NCI-H2227 (cell line): ENCODE measurements around the gene IFIT3.
"Not testable (repeated sequence)": the region's sequence is repeated elsewhere in the genome, so short reads cannot be mapped to it uniquely, and the experiment has no call there.

Experiments used
- DNase-seq: peaks from one replicate; lab custom pipeline; 2025; ENCODE audit not compliant: unreplicated experiment; lab: John Stamatoyannopoulos, UW

The IFIT3 gene

GRCh38 chr10:89304026-89304425, 23.8 kb upstream of the IFIT3 start:
- DNase-seq: no peak

- no peak for DNase-seq
Observed at GRCh38 chr10:89304446-89304845, 23.4 kb upstream of the IFIT3 start.

GRCh38 chr10:89304925-89305324, 22.9 kb upstream of the IFIT3 start:
- no peak for DNase-seq

GRCh38 chr10:89305766-89306433, 21.9 kb upstream of the IFIT3 start:
- no peak for DNase-seq

DNA sequence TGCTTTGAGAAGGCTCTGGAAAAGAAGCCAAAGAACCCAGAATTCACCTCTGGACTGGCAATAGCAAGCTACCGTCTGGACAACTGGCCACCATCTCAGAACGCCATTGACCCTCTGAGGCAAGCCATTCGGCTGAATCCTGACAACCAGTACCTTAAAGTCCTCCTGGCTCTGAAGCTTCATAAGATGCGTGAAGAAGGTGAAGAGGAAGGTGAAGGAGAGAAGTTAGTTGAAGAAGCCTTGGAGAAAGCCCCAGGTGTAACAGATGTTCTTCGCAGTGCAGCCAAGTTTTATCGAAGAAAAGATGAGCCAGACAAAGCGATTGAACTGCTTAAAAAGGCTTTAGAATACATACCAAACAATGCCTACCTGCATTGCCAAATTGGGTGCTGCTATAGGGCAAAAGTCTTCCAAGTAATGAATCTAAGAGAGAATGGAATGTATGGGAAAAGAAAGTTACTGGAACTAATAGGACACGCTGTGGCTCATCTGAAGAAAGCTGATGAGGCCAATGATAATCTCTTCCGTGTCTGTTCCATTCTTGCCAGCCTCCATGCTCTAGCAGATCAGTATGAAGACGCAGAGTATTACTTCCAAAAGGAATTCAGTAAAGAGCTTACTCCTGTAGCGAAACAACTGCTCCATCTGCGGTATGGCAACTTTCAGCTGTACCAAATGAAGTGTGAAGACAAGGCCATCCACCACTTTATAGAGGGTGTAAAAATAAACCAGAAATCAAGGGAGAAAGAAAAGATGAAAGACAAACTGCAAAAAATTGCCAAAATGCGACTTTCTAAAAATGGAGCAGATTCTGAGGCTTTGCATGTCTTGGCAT, 21.1 kb upstream of the IFIT3 start:
- no peak for DNase-seq

- DNase-seq: no peak
Observed at GRCh38 chr10:89307269-89307577, 20.6 kb upstream of the IFIT3 start.

DNA sequence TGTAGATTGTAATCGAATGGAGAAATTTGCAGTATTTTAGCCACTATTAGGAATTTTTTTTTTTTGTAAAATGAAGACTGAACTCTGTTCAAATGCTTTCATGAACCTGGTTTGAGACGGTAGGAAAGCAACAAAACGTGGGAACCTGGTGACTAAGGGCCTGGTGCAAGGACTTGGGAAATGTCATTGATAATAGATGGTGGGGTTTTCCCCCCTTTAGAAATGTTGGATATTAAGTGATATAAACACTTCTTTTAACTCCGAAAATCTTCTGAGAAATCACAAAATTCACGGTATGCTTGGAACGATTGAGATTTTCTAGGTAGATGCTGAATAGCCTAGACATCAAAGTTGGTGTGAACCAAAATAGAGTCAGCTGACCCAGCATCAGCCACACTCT, 19.5 kb upstream of the IFIT3 start:
- no peak for DNase-seq

GRCh38 chr10:89308736-89309135, 19.1 kb upstream of the IFIT3 start:
- DNase-seq: no peak

DNA sequence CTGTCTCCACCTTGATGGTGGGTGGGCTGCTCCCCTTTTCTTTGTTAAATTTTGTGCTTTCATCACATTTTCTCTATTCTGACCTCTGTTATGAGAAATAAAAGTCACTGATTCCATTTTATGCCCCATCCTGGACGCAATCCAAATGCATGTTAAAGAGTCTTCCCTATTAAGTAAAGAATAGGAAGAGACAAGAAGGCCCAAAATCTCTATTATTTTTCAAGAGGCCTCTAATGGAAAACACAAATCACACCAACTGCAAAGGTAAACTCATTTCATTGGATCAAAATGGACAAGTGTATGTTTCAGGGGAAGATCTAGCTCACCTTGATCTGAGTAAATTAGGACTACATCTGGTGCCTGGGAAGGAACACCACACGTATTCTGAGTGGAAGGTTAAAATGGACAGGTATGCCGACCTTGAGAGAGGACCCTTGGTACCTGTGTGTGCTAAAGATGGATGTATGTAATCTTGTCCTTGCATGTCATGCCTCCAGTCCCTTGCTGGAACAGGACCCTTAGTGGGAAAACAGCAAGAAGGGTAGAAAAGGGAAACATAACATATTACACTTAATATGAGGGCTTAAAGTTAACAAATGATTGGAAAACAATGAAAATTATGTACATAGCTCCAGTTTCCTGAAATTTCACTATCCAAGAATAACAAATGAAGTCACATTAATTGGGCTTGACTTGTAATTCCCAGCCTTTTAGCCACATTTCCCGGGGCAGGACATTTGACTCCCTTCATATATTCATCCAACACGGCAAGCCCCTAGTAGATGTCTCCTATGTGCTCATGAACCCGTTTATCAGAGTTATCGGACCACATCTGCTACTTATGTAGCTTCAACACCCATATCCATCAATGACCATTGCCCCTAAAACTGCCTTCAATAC, 18.4 kb upstream of the IFIT3 start:
- DNase-seq: no peak

DNA sequence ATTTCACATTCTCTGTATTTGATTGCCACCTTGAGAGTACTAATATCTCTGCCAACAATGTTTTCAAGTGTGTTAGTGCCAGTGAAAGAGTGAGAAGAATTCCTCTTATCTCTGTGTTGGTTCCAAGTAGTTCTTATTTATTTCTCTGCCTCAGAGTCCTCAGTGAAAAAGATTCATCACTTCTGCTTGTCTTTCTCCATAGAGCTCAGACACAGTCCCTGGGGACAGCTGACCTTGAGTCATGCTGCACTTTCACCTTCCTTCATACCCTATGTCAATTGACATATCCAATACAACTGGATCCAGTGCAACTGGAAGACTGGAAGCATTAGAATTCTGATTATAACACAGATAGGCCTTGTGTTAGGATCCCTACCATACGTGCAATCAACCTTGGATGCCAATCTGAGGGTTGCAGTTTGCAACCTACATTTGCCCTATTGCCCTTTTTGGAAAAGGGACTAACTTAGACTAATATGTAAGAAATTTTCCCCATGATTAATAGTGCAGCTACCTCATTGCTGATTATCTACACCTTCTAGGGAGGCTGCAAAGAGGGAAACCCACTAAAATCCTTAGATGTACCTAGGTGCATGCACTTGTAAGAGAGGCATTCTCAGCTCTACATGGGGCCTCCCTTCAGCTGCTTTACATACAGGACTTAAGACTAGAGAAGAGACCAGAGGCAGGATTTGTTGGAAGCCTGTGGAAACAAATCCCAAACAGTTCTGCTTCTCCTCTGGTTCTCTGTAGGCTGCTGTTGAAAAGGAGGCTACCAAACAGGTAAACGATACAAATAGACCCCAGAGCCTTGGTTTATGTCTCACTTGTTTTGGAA, 17.5 kb upstream of the IFIT3 start:
- DNase-seq: no peak

DNA sequence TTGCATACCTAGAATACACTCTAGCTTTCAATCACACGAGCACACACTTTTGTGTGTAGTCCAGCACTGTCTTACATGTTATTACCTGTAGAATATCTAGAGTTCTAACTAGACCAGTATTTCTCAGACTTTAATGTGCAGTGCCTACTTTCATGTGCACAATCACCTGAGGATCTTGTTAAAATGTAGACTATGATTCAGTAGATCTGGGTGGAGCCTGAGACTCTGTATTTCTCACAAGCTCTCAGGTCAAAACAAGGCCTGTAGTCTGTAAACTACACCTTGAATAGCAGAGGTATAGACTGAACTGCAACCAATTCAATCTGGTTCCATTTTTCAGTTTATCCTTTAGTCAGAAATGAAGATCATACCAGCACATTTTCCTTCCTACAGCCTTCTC, 14.8 kb upstream of the IFIT3 start:
- no peak for DNase-seq

GRCh38 chr10:89314676-89315075, 13.1 kb upstream of the IFIT3 start:
- DNase-seq: no peak

- DNase-seq: not testable (repeated sequence)
Observed at GRCh38 chr10:89318047-89318446, 9.8 kb upstream of the IFIT3 start.

- DNase-seq: not testable (repeated sequence)
Observed at GRCh38 chr10:89325081-89325480, 2.7 kb upstream of the IFIT3 start.

- DNase-seq: not testable (repeated sequence)
Observed at GRCh38 chr10:89325856-89326255, 1.9 kb upstream of the IFIT3 start.

DNA sequence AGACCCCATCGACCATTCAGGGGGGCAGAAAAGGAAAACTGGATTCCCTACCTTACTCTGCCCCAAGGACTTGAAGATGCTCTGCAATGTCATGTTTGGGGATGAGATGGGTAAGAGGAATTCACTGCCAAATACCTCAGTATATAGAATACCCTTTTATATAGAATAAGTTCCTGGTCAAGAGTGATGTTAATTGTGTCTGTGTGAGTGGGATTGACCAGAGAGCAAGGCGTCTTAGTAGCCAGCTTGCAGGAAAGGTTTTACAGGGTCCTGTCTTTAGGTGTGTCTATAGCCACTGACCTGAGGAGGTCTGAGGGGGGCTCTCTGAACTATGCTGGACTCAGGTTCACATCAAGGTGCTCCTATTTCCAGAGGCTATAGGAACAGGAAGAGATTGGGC, 1.4 kb downstream of the IFIT3 start:
- DNase-seq: no peak

- not testable (repeated sequence) for DNase-seq
Observed at GRCh38 chr10:89330014-89330413, 2.2 kb downstream of the IFIT3 start.

DNA sequence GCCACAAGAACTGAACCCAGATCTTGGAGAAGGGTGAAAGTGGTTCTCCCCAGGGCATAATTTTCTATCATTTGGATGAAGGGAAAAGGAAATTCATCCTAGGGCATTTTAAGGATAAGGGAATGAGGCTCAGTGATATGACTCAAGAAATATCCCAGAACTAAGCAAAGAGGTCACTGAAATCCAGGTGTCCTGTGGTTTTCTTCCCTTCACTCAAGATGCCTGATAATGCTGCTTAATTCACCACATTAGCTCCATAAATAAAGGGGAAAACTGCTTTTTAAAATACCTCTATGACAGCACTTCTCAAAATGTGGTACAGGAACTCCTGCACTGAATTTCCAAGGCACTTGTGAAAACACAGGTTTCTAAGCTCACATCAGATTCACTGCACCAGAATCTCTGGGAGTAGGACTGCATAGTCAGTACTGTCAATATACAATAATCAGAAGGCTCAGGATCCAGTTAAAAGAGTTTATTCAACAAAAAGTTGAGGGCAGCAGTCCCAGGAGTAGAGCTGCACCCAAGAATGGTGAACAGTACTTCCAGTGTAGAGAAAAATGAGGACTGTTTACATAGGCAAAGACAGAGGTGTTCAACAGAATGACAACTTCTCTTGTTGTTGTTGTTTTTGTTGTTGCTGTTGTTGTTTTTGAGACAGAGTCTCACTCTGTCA, 2.9 kb downstream of the IFIT3 start:
- no peak for DNase-seq

GRCh38 chr10:89331487-89332122, 3.8 kb downstream of the IFIT3 start:
- not testable (repeated sequence) for DNase-seq

- no peak for DNase-seq
Observed at GRCh38 chr10:89332123-89332633, 4.4 kb downstream of the IFIT3 start.
